Non-pigmented ciliary epithelial cell (primary cell): ENCODE measurements around the gene ARHGAP42.

Experiments
- DNase-seq: peaks from one replicate; pipeline ENCODE4 v3.0.0-alpha.2; 2010; ENCODE audit warnings: low read depth

ARHGAP42 gene

DNA sequence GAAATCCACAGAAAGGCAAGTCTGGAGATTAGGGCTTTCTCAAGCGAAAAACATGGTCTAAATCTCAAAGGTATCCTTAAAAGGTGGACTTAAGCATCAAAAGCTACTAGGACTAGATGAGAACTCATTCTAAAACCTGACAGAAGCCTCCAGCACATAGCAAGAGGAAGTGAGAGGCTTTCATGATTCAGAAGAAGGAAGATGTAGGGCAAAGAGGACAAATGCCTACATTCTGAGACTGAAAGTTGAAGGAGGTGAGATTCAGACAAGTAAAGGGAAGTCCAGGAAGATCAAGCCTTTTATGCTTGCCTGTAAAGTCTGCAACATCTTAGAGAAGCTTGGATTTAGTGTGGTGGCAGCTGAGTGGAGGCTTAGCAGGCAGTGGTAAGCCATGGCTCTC is 343.6 kb downstream of the ARHGAP42 start:
- no peak for DNase-seq

DNA sequence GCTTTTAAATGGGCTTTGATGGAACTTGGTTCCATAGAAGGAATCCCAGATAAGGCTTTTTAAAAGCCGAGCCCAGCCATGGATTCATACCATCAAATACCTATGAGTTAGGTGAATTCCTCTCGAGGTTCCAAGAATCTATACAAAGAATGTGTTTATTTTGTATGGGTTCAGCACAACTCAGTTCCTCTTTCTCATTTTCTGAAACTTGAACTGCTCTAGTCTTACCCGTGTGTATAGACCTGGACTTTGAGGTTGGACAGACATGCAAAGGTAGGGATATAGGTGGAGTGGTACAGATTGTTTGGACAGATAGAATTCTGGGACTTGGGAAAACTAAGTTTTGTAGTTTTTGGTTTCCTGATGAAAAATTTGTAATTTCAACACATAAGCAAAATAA is 344.6 kb downstream of the ARHGAP42 start:
- DNase-seq, result no peak

DNA sequence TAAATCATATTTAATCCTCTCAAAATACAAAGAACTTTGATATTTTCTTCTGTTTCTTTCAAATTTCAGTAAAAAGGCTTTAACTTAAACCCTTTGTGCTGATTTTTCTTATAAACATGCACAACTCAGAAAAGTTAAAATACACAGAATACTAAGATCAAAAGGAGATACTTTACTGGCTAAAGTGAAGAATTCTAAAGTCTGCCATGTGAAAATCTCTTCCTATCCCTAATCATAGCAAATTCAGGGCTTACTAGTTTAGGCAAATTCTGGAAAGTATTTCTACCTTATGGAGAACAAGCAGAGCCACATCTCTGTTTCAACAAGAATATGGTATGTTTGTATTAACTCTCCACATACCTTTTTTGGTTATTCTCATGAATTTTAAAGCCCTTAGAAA is 345.9 kb downstream of the ARHGAP42 start:
- DNase-seq, result no peak

DNA sequence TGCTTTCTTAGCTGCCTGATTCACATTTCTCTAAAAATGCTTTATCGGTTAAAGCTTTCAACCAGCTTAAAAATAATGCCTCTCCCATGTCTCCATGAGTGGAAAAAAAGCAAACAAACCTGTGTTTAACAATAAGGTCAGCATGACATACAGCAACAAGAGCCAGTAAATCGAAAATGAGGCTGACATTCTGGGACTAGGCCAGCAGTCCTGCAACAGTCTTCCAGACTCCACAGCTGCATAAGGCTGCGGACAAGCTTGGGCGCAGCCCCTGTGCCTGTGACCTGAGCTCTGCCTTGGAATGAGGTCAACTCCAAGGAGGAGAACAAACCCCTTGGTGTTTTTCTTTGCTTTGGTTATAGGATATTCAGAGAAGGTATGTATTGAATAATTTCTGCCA is 347.0 kb downstream of the ARHGAP42 start:
- no peak for DNase-seq

DNA sequence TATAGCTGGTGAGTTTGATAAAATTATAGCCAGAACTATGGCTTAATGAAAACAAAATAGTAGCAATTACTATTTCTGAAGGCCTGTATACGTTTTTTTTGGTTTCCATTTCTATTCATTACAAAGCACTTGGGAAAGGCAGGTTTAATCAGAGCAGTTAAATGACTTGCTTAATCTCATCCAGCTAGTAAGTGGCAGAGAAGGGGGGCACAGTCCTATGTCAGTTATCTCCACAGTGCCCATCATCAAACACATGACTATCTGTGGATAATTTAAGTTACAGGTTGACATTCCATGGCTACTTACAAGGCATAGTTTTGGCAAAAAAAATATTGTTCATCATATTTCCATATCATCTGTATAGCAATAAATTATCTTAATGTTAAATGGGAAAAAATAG is 348.8 kb downstream of the ARHGAP42 start:
- no peak for DNase-seq
